Psoas muscle (tissue), 8 donors: ENCODE results near the gene DNMT1. TPM values are rescaled to one million over a fixed set of nuclear protein-coding genes. Genes with fewer than 3 reads are reported as not detected.

Source experiments
- ATAC-seq, 4 donors: fragments of 200-7000 bp; cut with Tn5 transposase; one replicate each; pipeline ENCODE4 v1.9.1; 2020; ENCODE audit warnings: moderate library complexity in 3 of 4, mild to moderate bottlenecking in 2 of 4
- DNase-seq, 2 donors: peaks; one replicate each; pipeline ENCODE4 v3.0.0-alpha.2; 2020
- H3K27ac ChIP-seq: fragments of 200-600 bp; one replicate; pipeline ENCODE4 v1.8.0; 2022
- H3K27me3 ChIP-seq, 3 donors: fragments of 200-600 bp in 1 of 3; one replicate each; pipeline versions ENCODE4 v1.6.1 to v1.8.0; 2013 to 2022; ENCODE audit warnings: low read length in 2 of 3, mild to moderate bottlenecking in 2 of 3, moderate library complexity in 1 of 3; ENCODE audit not compliant: insufficient read depth in 3 of 3
- H3K36me3 ChIP-seq, 2 donors: fragments of 200-600 bp in 1 of 2; one replicate each; pipeline versions ENCODE4 v1.6.1 to v1.8.0; 2013 to 2022; ENCODE audit warnings: low read depth in 1 of 2, mild to moderate bottlenecking in 1 of 2, moderate library complexity in 1 of 2; ENCODE audit not compliant: insufficient read depth in 1 of 2
- H3K4me1 ChIP-seq: fragments of 200-600 bp; one replicate; pipeline ENCODE4 v1.8.0; 2022
- H3K4me3 ChIP-seq: fragments of 200-600 bp; one replicate; pipeline ENCODE4 v1.8.0; 2022; ENCODE audit warnings: mild to moderate bottlenecking
- H3K9me3 ChIP-seq: fragments of 200-600 bp; one replicate; pipeline ENCODE4 v1.8.0; 2022
- CTCF ChIP-seq: fragments of 200-600 bp; IDR thresholded peaks from one replicate; pipeline ENCODE4 v1.8.0; 2022; ENCODE audit warnings: antibody characterized with exemption
- WGBS, 3 donors: extraction: QIAGEN DNeasy Blood & Tissue Kit; methylation state at CpG; one replicate each; pipeline versions ENCODE4 v1.1.6 to v1.1.7; 2013; 5-methylcytosine and 5-hydroxymethylcytosine counted together
- intact Hi-C, 2 donors: fragments of 100-400 bp; cut with DNase I; formaldehyde crosslinking; loops; one replicate each; pipeline versions ENCODE4 v1.11.0 to v1.14.2; 2022
- polyA plus RNA-seq, 3 donors: library from polyadenylated mRNA; stranded (reverse); fragments of 200-250 nt; gene quantifications; one replicate each; pipeline ENCODE4 v1.2.3, GENCODE V29; 2013
- total RNA-seq, 4 donors: library from RNA; stranded (reverse); fragmentation: NEBNext Ultra II Directional in 2 of 4; extraction: Animal tissue kit (Norgen Biotek cat#: 25700) in 2 of 4; gene quantifications; one replicate each; pipeline versions ENCODE4 v1.2.1 to v1.2.4, GENCODE V29; 2021 to 2023
- donor health status: healthy with polysubstance abuse.
- donor health status: DM: no; HTN: no; CAD: no; lungs with moderate emphysema.
- donor health status: Bipolar disorder and iron deficiency.
- donor health status: healthy.
- donor health status: DM: yes; HTN: yes; CAD: no.
- donor health status: DM: no; HTN: no; CAD: no.
- donor health status: DM: no; HTN: no; CAD: no.
- donor health status: DM: yes; HTN: yes; CAD: no.

The DNMT1 gene
- total and polyA plus RNA-seq, 7 donors, result 7.1 to 25.2 (median 13.5) TPM

- WGBS, 3 donors, result 60 to 66% (median 64%) methylated on average over 15 of the region's 15 CpGs
- DNase-seq, result peak in 1 of 2 donors; percentile 41
- Histone ChIP-seq H3K27me3 (no peaks in the 10 kb centered on the region), H3K27ac (no peak overlapping the region), H3K36me3 (peaks cover 9 to 30% of the 10 kb centered on the region in 2 donors), H3K9me3 (no peaks in the 10 kb centered on the region), H3K4me3 (no peak overlapping the region), H3K4me1 (peaks cover 11% of the 10 kb centered on the region)
- intact Hi-C loops, result no loop called here
- no peak for ATAC-seq
- TF ChIP-seq CTCF, result no peak
These were observed 89.9 kb downstream of the DNMT1 start for GRCh38 chr19:10104665-10105508.

- Histone ChIP-seq H3K9me3 (no peaks in the 10 kb centered on the region), H3K4me1 (peaks cover 11% of the 10 kb centered on the region), H3K27ac (no peak overlapping the region), H3K4me3 (no peak overlapping the region), H3K36me3 (peaks cover 8 to 22% of the 10 kb centered on the region in 2 donors), H3K27me3 (no peaks in the 10 kb centered on the region)
- DNase-seq (no peak), ATAC-seq (no peak)
- TF ChIP-seq CTCF, result no peak
- intact Hi-C loops, result no loop called here
These were observed 90.6 kb downstream of the DNMT1 start for GRCh38 chr19:10104130-10104513.

- TF ChIP-seq CTCF, result no peak
- H3K27me3 ChIP-seq, result peaks cover 0 to under 1% (median 0%) of the 10 kb centered on the region in 3 donors
- H3K4me3 ChIP-seq, result no peak overlapping the region
- ATAC-seq (no peak), DNase-seq (no peak)
- H3K27ac ChIP-seq, result no peak overlapping the region
- H3K9me3 ChIP-seq, result no peaks in the 10 kb centered on the region
- 80 to 83% (median 81%) methylated on average over 7 of the region's 7 CpGs for WGBS, 3 donors
- H3K36me3 ChIP-seq, result peaks cover 4 to 9% of the 10 kb centered on the region in 2 donors
- intact Hi-C loops, result no loop called here
- H3K4me1 ChIP-seq, result peaks cover 11% of the 10 kb centered on the region
These were observed 91.9 kb downstream of the DNMT1 start for GRCh38 chr19:10102787-10103236.

- intact Hi-C loops, result no loop called here
- no peaks in the 10 kb centered on the region for H3K36me3 ChIP-seq
- H3K4me3 ChIP-seq, result no peak overlapping the region
- H3K27ac ChIP-seq, result no peak overlapping the region
- peaks cover 0 to 7% (median 0%) of the 10 kb centered on the region in 3 donors for H3K27me3 ChIP-seq
- no peak for ATAC-seq
- TF ChIP-seq CTCF, result no peak
- DNase-seq, result peak in 1 of 2 donors; percentile 5
- H3K9me3 ChIP-seq, result no peaks in the 10 kb centered on the region
- peaks cover 3% of the 10 kb centered on the region for H3K4me1 ChIP-seq
- WGBS, 3 donors, result 84 to 93% (median 86%) methylated on average over 5 of the region's 5 CpGs
These were observed 94.5 kb downstream of the DNMT1 start for GRCh38 chr19:10100163-10100785.
